ENCODE results near the gene GBGT1.
"Not testable (repeated sequence)": the region's sequence is repeated elsewhere in the genome, so short reads cannot be mapped to it uniquely, and the experiment has no call there.

Gene GBGT1

GRCh38 chr9:133163504-133164172 is at the start of gene GBGT1:
Gene GBGT1, minus strand, starts transcription at chr9:133163914. Its CDS starts 1,502 bp downstream, at chr9:133162412.
- peak in 17 of 58 donors; percentile 18 to 62 (median 38) for DNase-seq

- no peak for DNase-seq
Measured at GRCh38 chr9:133210609-133211008, 46.9 kb upstream of the GBGT1 start.

- DNase-seq, result no peak
Measured at GRCh38 chr9:133210202-133210532, 46.5 kb upstream of the GBGT1 start.

GRCh38 chr9:133209327-133210201 is 45.9 kb upstream of the GBGT1 start:
- DNase-seq, result not testable (repeated sequence)

DNA sequence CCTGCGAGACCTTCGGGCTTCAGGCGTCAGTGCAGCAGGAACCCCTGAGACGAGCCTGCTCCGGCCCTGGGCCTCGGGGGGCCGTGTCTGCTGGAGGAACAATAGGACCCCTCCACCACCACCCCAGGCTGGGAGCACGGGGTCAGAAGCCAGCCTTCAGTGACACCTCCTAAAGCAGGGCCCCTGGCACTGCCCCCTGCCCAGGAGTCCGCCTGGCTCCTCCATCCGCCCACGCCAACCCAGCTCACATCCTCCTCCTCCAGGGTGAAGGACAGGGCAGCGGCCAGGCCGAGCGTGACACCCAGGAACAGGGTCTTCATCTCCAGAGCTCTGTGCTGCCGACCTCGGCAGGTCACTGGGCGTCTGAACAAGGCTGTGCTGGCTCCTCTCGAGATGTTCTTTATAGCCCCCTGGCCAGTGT is 45.2 kb upstream of the GBGT1 start, which contains the start of gene OBP2B:
TSS of gene OBP2B (minus strand) at position 371 of the 421 bp plus-strand sequence. CDS start at position 320, 51 bp downstream.
- DNase-seq, result not testable (repeated sequence)

DNA sequence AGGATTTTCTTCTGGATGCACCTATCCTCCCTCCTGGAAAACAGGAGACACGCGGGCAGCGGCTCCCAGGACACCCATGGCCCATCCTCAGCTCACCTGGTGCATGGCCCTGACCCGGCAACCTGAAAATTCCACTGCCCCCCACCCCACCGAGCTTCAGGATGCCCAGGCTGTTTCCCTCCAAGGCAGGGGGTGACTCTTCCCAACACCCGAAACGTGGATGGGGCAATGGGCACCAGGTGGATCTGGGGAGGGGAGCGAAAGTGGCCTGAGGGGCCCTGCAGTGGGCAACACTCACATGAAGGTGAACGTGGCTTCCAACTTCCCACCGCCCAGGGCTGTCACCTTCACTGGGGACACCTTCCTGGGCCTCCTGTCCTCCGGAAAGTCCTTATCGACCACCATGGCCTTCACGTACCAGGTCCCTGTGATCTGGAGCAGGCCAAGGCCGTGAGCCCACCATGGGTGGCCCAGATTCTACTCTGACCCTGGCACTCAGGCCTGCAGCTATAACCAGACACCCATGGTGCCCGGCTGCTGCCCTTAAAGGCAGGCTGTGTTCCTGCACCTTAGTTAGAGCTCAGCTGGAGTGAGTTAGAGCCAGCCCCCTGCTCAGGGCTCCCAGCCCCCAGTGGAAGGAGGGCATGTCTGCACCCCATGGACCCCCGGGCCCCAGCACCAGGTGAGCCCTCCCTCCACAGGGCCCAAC is 44.6 kb upstream of the GBGT1 start:
- not testable (repeated sequence) for DNase-seq

DNA sequence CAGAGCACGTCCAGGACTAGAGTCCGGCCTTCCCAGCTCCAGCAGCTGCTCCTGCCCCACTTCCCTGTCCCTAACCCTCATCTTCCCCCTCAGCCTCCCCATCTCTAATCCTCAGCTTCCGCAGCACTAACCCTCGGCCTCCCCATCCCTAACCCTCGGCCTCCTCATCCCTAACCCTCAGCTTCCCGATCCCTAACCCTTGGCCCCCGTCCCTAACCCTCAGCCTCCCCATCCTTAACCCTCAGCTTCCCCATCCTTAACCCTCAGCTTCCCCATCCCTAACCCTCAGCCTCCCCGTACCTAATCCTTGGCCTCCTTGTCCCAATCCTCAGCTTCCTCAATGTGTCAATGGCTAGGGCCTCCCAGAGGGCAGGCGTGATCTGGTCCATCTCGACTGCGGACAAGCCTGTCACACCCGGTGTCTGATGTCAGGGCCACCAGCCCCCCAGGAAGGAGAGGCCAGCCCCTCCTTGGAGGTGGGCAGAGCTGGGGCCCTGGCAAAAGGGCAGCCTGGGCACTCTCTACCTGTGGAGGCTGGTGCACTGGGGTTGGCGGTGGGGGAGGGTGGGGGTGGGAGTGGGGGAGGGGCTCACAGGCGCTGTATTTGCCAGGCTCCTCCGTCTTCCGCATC is 43.9 kb upstream of the GBGT1 start:
- DNase-seq, result no peak

DNA sequence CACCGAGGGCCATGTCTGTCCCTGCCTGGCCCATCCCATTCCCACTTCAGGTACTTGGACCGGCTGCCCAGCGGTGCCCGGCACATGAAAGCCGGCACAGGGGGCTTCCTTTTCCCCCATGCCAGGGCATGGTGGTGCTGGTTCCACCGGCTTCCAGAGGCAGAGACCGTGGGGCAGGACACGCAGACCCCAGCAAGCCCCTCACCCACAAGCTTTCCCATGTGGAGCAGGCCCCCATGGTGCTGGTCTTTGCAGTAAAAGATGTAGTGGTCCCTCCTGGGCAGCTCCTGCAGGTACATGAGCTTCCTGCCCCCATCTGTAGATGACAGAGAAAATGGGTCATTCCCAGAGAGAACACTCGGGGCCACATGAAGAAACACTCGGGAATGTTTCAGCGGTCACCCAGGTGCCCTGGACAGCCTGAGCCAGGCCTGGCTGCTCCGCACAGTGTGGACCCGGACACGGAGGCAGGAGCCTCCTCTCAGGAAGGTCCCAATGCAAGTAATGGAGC is 43.4 kb upstream of the GBGT1 start:
- DNase-seq, result no peak

DNA sequence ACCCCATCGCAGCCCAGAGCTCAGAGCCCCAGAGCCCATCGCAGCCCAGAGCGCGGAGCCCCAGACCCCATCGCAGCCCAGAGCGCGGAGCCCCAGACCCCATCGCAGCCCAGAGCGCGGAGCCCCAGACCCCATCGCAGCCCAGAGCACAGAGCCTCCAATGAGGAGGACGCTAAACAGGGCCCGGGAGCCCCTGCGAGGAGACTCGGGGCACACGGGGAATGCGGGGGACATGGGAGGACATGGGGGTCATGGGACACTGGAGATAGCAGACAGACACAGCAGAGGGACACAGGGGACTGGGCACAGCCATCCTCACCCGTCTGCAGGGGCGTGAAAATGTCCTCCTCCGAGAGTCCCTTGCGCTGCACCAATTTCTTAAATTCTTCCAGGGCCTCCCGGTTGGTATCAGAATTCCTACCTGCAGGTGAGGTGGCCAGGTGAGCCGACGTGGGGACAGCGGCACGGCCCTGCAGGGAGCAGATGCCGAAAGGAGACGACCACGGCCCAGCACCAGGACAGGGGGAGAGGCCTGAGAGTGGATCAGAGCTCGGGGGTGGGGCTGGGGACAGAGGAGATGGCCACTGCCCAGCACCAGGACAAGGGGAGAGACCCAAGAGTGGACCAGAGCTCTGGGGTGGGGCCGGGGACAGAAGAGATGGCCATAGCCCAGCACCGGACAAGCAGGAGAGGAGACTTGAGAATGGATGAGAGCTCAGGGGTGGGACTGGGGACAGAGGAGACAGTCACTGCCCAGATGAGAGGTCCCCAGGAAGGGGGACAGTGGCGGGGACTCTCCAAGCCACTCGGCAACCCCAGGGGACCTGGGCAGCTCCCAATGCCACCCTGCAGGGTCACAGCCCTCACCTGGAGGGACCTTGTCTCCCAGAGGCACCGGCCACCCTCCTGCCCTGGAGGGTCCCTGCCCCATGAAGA is 42.5 kb upstream of the GBGT1 start:
- no peak for DNase-seq

- not testable (repeated sequence) for DNase-seq
Measured at GRCh38 chr9:133205481-133205887, 41.8 kb upstream of the GBGT1 start.

DNA sequence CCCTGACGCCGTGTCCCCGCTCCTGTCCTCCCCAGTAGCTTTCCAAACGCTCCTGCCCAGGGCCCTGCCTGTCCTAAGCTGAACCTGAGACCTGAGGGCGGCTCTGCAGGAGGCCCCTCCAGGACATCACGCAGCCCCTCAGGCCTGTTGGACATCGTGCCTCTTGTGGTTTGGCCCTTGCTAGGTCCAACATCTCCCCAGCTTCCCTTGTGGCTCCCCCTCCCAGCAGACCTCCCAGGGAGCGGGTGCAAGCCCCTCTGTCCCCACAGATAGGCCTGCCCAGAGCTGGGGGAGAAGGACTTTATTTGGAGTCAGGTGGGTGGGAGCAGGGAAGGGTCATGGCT is 41.3 kb upstream of the GBGT1 start:
- no peak for DNase-seq

DNA sequence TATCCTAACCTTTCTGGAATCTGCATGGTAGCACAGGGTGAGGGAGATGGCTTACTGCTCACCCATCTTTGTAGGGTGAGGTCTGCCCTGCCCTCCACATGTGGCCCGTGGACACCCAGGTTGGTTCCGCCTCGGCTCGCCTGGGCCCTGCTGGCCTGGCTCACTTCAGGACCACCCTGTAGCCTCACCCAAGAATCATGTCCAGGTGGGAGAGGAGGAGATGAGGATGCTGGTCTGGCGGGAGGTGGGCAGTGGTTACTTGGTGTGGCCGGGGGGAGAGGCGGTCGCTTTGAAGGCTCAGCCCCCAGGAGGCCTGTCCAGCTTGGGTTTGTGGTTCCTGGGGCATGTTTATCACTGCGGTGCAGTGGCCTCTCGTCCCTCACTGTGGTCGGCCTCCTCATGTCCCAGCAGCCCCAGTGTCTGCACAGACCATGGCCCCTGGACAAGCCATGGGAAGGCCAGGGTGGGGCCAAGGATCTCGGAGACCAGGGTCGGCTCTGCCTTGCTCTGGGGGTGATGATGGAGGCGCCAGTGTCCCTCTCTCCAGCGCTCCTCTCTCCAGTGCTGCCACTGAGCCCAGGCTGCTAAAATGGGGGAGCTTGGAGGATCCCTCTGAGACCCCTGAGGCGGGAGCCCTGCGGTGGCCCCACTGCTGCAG is 40.8 kb upstream of the GBGT1 start:
- DNase-seq, result no peak

- DNase-seq, result no peak
Measured at GRCh38 chr9:133203506-133204075, 39.9 kb upstream of the GBGT1 start.

DNA sequence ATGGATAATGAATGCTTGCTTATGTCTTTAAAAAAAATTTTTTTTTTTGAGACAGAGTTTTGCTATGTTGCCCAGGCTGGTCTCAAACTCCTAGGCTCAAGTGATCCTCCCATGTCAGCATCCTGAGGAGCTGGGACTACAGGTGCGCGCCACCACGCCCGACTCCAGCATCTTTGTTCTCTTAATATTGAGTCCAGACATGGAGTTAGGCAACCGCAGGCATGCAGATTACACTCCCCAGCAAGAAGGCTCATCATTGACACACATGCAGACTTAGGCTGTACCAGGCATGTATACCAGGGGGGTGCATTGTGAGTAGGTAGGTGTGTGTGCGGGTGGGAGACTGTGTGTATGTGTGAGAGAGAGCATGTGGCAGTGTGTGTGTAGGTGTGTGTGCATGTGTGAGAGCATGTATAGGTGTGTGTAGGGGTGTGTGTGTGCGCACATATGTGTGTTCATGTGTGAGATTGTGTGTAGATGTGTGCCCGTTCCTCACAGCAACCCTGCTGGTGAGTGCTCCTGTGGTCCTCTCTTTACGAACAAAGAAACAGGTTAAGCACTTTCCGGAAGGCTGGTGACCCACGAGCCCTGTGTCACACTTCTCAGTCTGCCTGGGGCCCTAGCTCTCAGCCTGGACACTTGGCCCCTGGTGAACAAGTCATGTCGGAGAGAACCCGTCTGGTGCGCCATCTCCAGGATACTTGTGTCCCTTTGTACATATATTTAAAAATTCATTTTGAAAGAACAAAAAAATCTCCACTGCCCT is 39.2 kb upstream of the GBGT1 start:
- no peak for DNase-seq

GRCh38 chr9:133202145-133202513 is 38.4 kb upstream of the GBGT1 start:
- DNase-seq, result no peak

- DNase-seq, result no peak
Measured at GRCh38 chr9:133201424-133202144, 37.9 kb upstream of the GBGT1 start.

GRCh38 chr9:133200631-133201030 is 36.9 kb upstream of the GBGT1 start:
- DNase-seq, result no peak
